Measurements from ENCODE around the gene EPB41L4B.

DNA sequence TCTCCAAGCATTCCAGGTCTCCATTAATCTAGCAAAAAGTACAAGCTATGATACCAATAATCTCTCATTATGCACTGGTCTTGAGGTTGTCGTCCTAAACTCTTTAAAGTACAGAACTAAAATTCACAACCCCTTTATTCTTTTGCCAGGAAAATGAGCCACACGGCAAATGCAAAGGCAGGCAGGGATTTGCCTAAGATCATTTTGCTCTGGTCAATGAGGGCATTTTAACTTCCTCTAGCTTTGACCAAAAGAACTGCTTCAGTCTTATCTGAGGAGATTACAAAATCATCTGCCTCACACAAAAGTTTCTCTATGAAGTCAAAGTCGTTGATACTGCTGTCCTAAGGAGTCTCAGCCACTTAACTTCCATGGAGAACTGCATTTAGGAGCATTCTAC lies 51.8 kb downstream of the EPB41L4B start:
- TF ChIP-seq POLR2A (IDR thresholded peaks at IDR 0.05), result no peak
- TF ChIP-seq CTCF (IDR thresholded peaks at IDR 0.05), result no peak

All from body of pancreas (tissue), 4 donors.